HG02763 (cell line): ENCODE results near the gene CBL.
"Not testable (repeated sequence)": the region's sequence is repeated elsewhere in the genome, so short reads cannot be mapped to it uniquely, and the experiment has no call there.

ENCODE experiments used
- ATAC-seq: cut with Tn5 transposase; IDR thresholded peaks from one replicate; pipeline ENCODE4 v1.9.1; 2021; ENCODE audit warnings: mild to moderate bottlenecking, moderate library complexity; ENCODE audit not compliant: unreplicated experiment

The CBL gene

GRCh38 chr11:119205574-119206510 lies at the start of gene CBL:
TSS of gene CBL (plus strand) at chr11:119206339. CDS start at chr11:119206418, 79 bp downstream.
- peak; percentile 81 for ATAC-seq

- ATAC-seq, result no peak
Observed at GRCh38 chr11:119156496-119156895, 49.6 kb upstream of the CBL start.

- no peak for ATAC-seq
Observed at GRCh38 chr11:119157063-119157462, 49.1 kb upstream of the CBL start.

GRCh38 chr11:119158467-119158866 lies 47.7 kb upstream of the CBL start:
- ATAC-seq, result no peak

GRCh38 chr11:119160151-119160550 lies 46.0 kb upstream of the CBL start:
- no peak for ATAC-seq

DNA sequence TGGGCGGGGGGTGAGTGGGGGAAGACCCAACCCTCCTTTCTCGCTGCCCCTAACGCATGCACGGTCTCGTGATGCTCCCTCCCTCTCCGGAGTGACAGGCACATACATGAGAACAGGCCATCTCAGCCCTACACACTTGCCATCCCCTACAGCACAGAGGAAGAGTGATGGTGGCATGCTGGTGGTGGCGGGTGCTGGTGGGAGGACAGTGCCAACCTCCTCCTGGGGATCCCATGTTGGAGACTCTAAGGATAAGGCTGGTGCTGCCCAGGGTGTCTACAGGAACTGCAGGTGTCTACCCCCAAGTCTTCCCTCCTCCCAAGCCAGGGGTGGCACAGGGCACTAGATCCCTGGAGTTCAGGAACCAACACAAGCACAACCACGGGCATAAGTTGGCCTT lies 44.3 kb upstream of the CBL start:
- ATAC-seq, result no peak

DNA sequence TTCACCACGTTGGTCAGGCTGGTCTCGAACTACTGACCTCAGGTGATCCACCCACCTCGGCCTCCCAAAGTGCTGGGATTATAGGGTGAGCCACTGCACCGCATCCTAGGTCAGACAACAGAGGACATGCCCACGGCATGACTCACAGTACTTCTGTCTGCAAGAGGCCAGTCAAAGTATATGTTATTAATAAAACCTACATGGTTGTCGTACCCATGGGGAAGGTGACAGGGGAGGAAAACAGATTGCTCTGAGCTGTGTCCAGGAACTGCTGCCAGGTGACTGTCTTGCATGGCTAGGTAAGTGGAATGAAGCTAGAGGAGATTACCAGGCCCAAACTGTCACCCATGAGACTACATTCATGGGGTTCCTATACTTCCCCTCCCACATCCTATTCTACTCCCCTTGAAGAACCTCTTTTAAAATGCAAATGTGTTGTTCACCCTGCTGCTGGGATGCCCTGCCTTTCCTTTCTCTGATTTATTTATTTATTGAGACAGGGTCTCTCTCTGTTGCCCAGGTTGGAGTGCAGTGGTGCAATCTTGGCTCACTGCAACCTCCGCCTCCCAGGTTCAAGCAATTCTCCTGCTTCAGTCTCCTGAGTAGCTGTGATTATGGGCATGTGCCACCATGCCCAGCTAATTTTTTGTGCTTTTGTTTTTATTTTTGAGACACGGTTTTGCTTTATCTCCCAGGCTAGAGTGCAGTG lies 39.6 kb upstream of the CBL start:
- no peak for ATAC-seq

DNA sequence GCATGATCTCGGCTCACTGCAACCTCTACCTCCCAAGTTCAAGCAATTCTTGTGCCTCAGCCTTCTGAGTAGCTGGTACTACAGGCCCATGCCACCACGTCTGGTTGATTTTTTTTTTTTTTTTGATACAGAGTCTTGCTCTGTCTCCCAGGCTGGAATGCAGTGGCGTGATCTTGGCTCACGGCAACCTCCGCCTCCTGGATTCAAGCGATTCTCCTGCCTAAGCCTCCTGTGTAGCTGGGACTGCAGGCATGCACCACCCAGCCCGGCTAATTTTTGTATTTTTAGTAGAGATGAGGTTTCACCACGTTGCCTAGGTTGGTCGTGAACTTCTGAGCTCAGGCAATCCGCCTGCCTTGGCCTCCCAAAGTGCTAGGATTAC lies 39.1 kb upstream of the CBL start:
- ATAC-seq, result not testable (repeated sequence)

DNA sequence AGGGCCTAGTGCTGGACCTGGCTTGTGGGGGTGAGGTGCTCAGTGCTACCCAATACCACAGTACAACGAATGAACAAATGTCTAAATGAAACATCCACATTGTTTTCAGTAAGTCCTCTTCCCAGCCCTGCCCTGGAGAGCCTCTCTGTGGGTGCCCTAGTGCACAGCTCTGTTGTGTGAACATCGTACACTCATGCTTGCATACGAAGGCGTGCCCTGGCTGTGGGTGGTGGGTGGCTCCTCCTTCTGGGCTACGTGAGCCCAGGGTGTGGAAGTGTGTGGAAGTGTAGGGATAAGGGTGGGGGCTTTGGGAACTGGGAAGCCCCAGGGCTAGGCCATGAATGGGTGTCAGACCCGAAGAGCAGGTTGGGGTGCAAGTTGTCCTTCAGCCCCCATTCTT lies 38.2 kb upstream of the CBL start:
- ATAC-seq, result no peak

- peak; percentile 84 for ATAC-seq
Observed at GRCh38 chr11:119168471-119169281, 37.5 kb upstream of the CBL start, which contains the start of gene NLRX1. TSS of gene NLRX1 (plus strand) at chr11:119168725. CDS start at chr11:119171404, 2,679 bp downstream.

GRCh38 chr11:119169282-119169719 lies 36.8 kb upstream of the CBL start:
- ATAC-seq, result no peak

- ATAC-seq, result no peak
Observed at GRCh38 chr11:119172513-119172912, 33.6 kb upstream of the CBL start.

DNA sequence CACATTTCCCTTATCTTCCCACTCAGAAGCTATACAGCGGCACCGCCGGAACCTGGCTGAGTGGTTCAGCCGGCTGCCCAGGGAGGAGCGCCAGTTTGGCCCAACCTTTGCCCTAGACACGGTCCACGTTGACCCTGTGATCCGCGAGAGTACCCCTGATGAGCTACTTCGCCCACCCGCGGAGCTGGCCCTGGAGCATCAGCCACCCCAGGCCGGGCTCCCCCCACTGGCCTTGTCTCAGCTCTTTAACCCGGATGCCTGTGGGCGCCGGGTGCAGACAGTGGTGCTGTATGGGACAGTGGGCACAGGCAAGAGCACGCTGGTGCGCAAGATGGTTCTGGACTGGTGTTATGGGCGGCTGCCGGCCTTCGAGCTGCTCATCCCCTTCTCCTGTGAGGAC lies 32.7 kb upstream of the CBL start:
- no peak for ATAC-seq

DNA sequence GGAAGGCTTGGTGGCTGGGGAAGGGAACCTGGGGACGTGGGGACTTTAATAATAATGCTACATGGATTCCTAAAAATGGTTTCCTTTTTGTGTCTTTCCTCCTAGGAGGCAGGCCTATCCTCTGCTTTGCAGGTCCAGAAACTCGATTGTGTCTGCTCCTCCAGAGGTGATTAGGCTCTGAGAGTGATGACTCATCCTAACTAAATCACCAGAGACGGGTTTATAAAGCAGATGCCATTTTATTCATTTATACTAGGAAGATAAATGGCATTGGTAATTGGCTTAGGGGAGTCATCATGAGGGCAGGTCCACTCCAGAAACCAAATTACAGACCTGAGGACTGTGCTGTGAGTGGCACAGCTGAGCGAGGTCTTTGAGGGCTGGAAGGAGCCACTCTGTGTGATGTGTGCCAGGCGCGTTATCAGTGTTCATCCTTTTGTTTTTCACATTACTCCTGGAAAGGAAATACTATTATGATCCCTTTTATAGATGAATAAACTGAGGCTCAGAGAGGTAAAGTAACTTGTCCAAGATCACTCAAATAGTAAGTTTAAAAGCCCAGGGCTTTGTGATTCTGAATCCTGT lies 30.6 kb upstream of the CBL start:
- no peak for ATAC-seq

DNA sequence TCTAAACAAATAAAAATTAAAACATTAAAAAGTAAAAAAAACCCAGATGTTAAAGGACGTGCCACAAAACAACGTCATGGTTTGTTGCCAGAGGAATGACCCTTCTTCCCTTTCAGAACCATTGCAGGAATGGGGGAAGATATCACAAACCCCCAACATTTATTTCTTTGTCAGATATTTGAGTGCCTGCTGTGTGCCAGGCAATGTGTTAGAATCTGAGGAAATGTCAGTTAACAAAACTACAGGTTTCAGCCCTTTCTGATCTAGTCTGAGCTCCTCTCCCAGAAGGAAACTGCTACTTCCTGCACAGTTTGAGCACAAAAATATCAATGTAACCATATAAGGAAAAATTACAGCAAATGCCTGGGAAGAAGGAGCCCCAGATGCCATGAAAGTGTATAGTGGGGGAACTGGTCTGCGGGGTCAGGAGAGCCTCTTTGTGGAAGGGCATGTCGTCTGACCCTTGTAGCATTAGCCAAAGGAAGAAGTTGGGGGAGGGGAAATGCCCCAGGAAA lies 27.9 kb upstream of the CBL start:
- ATAC-seq, result no peak

DNA sequence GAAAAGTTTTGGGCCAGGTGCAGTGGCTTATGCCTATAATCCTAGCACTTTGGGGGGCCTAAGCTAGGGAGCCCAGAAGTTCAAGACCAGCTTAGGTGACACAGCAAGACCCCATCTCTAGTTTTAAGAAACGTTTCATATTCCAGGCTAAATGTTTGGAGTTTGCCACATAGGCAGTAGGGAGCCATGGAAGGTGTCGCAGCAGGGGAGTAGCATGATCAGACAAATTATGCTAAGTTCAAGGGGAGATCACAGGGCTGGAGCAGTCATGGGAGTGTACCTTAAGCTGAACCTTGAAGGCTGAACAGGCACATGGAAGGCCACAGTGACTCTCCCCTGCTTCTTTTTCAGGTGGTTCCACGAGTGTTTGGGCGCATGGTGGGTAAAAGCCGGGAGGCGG lies 26.8 kb upstream of the CBL start:
- no peak for ATAC-seq

GRCh38 chr11:119179983-119180382 lies 26.2 kb upstream of the CBL start:
- ATAC-seq, result no peak

DNA sequence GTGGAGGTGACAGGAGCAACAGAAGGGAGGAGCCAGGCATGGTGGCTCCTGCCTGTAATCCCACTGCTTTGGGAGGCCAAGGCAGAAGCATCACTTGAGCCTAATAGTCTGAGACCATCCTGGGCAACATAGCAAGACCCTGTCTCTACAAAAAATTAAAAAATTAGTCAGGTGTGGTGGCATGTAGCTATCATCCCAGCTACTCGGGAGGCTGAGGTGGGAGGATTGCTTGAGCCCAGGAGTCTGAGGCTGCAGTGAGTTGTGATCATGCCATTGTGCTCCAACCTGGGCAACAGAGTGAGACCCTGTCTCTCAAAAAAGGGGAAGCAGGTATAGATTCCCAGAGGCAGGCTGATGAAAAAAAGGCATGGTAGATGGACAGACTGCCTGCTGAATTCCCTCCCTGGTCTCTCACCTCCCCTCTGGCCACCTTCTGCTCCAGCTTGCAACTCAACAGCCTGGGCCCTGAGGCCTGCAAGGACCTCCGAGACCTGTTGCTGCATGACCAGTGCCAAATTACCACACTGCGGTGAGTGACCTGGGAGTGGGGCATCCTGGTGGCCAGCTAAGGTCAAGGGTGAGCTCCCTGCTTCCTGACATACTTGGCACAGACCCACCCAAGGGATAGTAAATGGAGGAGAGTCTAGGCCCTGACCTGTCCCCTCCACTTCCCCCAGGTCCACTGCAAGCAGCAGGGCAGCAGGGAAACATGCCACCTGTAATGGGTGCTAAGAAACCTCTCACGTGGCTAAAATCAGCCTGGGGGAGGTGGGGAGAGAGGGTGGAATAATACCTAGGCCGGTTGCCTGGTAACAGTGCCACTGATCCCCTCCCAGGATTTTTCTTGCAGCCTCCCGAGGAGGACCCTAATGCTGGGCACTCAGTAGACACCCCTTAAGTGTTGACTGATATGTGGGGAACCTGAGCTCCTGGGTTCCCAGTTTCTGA lies 25.1 kb upstream of the CBL start:
- no peak for ATAC-seq

- no peak for ATAC-seq
Observed at GRCh38 chr11:119181677-119182412, 24.3 kb upstream of the CBL start.
